HUES6 (cell line): ENCODE data around the gene SLX4IP.

Experiments used
- H3K27ac ChIP-seq: 2 replicates; pipeline ENCODE4 v1.7.0; 2013; ENCODE audit warnings: low read depth, mild to moderate bottlenecking, low read length, inconsistent platforms
- H3K27me3 ChIP-seq: 2 replicates; pipeline ENCODE4 v1.6.1; 2013; ENCODE audit warnings: low read length; ENCODE audit not compliant: control insufficient read depth, insufficient read depth
- H3K36me3 ChIP-seq: 2 replicates; pipeline ENCODE4 v1.6.1; 2013; ENCODE audit warnings: low read length; ENCODE audit not compliant: control insufficient read depth, insufficient read depth
- H3K4me1 ChIP-seq: 2 replicates; pipeline ENCODE4 v1.6.1; 2013; ENCODE audit warnings: low read length; ENCODE audit not compliant: control insufficient read depth, insufficient read depth
- H3K4me3 ChIP-seq: 2 replicates; pipeline ENCODE4 v1.5.1; 2013; ENCODE audit warnings: low read depth, low read length
- H3K9ac ChIP-seq: one replicate; pipeline ENCODE4 v1.6.1; 2013; ENCODE audit warnings: mild to moderate bottlenecking, low read length
- H3K9me3 ChIP-seq: 2 replicates; pipeline ENCODE4 v1.6.1; 2013; ENCODE audit warnings: low read depth, low read length; ENCODE audit not compliant: control insufficient read depth, insufficient read depth

Gene SLX4IP

DNA sequence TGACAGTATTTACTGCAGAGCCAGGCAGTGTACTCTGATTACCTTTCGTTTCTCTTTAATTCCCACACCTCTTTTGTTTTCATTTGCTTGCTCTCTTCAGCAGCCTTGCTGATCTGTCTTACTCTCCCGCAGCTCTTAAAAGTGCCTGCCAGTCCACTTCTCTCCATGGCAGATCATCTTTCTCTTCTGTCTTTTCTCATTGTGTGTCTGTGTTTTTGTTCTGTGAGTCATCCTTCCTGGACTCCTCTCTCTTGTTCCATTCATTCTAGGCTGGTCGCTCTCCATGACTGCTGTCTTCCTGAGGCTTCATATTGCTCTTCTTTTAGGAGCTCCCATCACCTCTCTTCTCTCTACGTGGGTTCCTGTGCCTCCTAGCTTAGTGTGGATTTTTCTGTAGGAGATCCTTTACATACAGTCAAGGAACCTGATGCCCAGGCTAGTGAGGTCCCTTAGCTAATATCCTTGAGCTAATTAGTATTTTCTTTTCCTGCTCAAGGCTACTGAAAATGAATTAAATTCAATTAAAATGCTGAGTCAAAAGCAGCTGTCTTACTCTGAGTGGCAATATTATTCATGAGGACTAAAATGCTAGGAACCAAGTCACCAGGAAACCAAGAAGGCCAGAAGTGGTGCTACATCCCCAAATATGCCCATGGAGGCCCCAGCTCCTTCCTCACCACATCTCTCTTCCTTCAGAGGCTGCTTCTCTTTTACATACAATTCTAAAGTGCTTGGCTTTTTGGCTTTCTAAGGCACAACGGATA, 86.1 kb downstream of the SLX4IP start:
- peaks cover 47% of the 10 kb centered on the region for H3K4me1 ChIP-seq
- no peak overlapping the region for H3K9ac ChIP-seq
- no peaks in the 10 kb centered on the region for H3K9me3 ChIP-seq
- no peaks in the 10 kb centered on the region for H3K36me3 ChIP-seq
- H3K27me3 ChIP-seq = no peaks in the 10 kb centered on the region
- H3K27ac ChIP-seq = no peak overlapping the region
- no peak overlapping the region for H3K4me3 ChIP-seq

DNA sequence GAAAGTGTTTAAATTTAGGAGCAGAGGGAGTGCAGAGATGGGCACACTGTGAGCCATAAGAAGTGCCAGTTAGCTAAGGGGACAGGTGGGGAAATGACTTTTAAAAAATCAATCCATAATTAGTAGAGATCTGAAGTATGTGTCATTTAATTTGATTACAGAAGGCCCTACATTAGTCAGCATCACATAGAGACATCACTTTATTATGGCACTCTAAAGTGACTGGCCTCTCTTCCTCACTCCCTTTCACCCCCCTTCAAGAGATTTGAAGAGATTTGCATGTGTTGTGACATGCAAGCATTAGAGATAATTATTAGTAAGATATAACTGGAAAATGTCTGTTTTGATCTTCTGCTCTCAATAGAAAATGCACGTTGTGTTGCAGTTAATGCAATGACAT, 86.7 kb downstream of the SLX4IP start:
- Histone ChIP-seq H3K4me3 (no peak overlapping the region), H3K36me3 (no peaks in the 10 kb centered on the region), H3K9ac (no peak overlapping the region), H3K9me3 (no peaks in the 10 kb centered on the region), H3K4me1 (peaks cover 47% of the 10 kb centered on the region), H3K27ac (no peak overlapping the region), H3K27me3 (no peaks in the 10 kb centered on the region)

DNA sequence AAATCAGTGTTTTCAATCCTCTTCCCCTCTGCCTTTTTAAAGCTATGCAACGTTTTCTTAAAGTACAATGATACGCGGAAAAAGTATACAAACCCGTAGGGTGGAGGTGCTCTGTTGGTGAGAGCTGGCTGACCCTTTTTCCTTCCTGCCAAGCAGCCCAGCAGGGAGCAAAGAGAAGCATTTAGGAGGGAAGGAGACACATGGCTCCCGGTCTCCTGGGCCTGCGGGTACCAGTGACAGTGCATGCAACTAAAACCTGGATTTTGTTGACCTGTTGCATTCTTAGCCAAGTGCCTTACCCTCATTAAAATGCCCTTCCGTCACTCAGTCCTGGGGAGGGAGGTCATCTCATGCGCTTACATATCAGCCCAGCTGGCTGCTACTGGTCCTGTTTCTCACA, 87.2 kb downstream of the SLX4IP start:
- peaks cover 47% of the 10 kb centered on the region for H3K4me1 ChIP-seq
- H3K27me3 ChIP-seq = no peaks in the 10 kb centered on the region
- no peaks in the 10 kb centered on the region for H3K9me3 ChIP-seq
- no peak overlapping the region for H3K4me3 ChIP-seq
- no peak overlapping the region for H3K9ac ChIP-seq
- H3K36me3 ChIP-seq = no peaks in the 10 kb centered on the region
- H3K27ac ChIP-seq = no peak overlapping the region

DNA sequence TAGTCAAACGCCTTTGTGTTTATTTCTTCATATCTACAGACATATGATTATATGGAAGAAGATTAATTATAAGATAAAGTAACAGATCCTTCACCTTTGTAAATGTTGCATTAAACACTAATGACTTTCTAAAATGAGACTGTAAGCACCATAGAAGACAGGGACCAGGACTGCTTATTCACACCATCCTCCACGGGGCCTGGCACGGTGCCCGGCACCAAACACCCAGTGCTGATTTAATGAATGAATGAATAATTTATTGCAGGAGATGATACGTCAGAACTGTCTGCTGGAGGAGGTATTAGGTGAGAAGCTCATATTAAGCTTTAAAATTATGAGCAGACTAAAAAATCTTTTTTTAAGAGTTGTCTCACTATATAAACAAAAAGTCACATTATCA, 88.3 kb downstream of the SLX4IP start:
- no peak overlapping the region for H3K4me3 ChIP-seq
- no peak overlapping the region for H3K27ac ChIP-seq
- peaks cover 47% of the 10 kb centered on the region for H3K4me1 ChIP-seq

DNA sequence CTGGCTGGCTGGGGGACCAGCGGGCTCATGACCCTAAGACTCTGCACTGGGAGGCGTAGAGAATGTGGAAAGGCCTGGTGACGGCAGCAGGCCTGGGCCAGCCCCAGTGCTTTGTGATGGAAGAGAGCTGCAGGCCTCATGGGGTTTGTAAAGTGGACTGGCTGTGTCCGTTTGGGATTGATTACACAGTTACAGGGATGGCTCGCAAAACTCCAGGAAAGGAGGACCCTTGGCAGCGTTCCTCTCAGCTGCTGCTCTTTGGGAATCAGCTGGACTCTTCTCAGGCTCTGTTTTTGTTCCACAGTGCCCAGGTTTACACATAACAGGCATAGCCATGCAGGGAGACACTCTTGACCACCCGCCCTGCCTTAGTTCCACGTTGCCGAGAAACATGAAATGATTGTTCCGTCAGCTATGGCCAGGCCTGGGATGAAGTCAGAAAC, 89.0 kb downstream of the SLX4IP start:
- H3K27ac ChIP-seq = no peak overlapping the region
- no peaks in the 10 kb centered on the region for H3K36me3 ChIP-seq
- no peak overlapping the region for H3K4me3 ChIP-seq
- no peak overlapping the region for H3K9ac ChIP-seq
- peaks cover 47% of the 10 kb centered on the region for H3K4me1 ChIP-seq
- H3K27me3 ChIP-seq = no peaks in the 10 kb centered on the region
- H3K9me3 ChIP-seq = no peaks in the 10 kb centered on the region

More for the DNA sequence above, 88.3 kb downstream of the SLX4IP start:
- no peaks in the 10 kb centered on the region for H3K36me3 ChIP-seq
- no peaks in the 10 kb centered on the region for H3K27me3 ChIP-seq
- H3K9me3 ChIP-seq = no peaks in the 10 kb centered on the region
- no peak overlapping the region for H3K9ac ChIP-seq

DNA sequence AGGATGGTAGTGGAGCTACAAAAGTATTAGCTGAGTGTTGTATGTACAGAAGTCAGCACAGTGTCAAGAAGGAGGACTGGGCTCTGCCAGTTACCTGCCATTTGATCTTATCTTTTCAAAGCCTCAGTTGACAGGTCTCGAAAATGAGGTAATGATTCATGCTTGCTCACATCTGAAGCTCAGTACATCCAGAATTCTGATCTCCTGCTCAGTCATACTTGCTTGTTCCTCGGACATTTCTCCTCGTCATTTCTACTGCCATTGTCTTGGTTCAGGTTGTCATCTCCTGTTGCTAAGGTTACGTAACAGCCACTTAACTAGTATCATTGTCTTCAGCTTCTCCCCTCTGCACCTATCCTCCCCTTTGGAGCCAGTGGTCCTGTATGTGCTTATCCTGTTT, 89.5 kb downstream of the SLX4IP start:
- peaks cover 47% of the 10 kb centered on the region for H3K4me1 ChIP-seq
- no peaks in the 10 kb centered on the region for H3K27me3 ChIP-seq
- H3K27ac ChIP-seq = no peak overlapping the region
- no peaks in the 10 kb centered on the region for H3K9me3 ChIP-seq
- H3K36me3 ChIP-seq = no peaks in the 10 kb centered on the region
- no peak overlapping the region for H3K4me3 ChIP-seq
- no peak overlapping the region for H3K9ac ChIP-seq

DNA sequence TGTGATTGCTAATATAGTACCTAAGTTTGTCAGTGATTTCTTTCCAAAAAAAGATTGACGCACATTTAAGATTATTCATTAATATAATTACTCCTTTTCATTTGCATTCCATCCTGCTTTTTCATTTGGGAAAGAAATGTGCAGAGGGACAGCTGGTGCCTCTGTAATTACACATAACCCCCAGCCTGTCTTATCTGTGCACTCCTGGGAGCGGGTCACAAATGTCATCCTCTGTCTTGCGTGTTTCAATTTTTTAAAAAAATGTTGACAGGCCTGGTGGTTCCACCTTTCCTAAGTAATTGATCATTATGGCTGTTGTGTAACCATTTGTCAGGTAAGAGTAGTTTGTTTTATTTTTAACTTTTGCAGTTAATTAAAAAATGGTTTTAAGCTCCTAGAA, 92.7 kb downstream of the SLX4IP start:
- peaks cover 25% of the 10 kb centered on the region for H3K4me1 ChIP-seq
- no peak overlapping the region for H3K9ac ChIP-seq
- H3K9me3 ChIP-seq = no peaks in the 10 kb centered on the region
- no peaks in the 10 kb centered on the region for H3K36me3 ChIP-seq
- H3K27me3 ChIP-seq = no peaks in the 10 kb centered on the region
- H3K4me3 ChIP-seq = no peak overlapping the region
- no peak overlapping the region for H3K27ac ChIP-seq

DNA sequence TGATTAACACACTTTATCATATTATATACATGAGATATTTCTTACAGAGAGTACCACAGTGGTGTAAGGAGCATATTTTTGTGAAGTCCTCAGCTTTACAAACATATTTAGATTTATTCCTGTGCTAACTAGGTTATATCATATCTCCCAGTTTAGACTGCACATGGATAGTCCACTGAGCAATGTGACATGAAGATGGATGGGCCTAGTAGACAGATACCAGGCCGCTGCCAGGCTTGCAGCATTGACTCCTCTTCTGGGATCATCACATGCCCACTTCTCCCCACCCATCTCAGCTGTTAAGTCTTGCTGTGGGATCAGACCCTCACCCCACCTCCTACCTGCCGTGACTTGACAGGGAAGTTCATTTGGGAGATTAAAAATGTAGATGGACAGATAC, 95.8 kb downstream of the SLX4IP start:
- Histone ChIP-seq H3K4me1 (peaks cover 6% of the 10 kb centered on the region), H3K27ac (no peak overlapping the region), H3K9ac (no peak overlapping the region), H3K4me3 (no peak overlapping the region), H3K36me3 (no peaks in the 10 kb centered on the region), H3K27me3 (no peaks in the 10 kb centered on the region), H3K9me3 (no peaks in the 10 kb centered on the region)

DNA sequence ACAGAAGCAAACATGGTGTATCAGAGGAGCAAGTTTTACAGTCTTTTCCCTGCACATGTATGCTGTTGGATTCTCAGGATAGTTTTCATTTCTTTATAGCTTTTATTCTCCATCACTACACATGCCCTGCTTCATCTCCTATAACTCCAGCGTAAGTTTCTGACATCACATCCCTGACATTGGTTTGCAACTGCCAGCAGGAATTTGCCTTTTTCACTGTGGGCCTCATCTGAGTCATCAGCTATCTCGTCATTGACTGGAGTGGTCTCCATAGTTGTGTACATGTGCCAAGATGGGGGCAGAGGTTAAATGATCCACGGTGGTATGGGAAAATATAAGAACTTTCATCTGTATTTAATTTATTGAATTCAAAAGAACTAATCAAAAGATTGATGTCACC, 96.7 kb downstream of the SLX4IP start:
- Histone ChIP-seq H3K36me3 (no peaks in the 10 kb centered on the region), H3K4me1 (peaks cover 4% of the 10 kb centered on the region; the same call in 1 of the 2 replicates), H3K9ac (no peak overlapping the region), H3K27ac (no peak overlapping the region), H3K4me3 (no peak overlapping the region), H3K9me3 (no peaks in the 10 kb centered on the region), H3K27me3 (no peaks in the 10 kb centered on the region)

DNA sequence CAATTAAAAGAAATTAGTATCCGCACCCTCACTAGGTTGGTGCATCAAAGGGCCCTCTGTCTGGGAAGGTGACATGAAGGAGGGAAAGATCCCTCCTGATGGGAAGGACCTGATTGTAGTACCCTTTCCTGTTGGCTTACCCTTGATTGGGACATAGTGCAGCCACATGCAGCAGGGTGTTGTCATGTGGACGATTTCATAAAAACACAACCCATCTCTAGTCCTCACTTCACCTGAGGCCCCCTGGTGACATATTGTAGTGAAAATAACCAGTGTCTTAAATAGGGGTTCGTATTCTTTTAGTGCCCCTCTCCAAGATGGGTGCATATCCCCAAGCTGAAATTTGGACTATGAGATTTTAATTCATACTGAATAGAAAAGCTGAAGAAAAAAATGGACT, 97.3 kb downstream of the SLX4IP start:
- no peak overlapping the region for H3K9ac ChIP-seq
- no peak overlapping the region for H3K4me3 ChIP-seq

DNA sequence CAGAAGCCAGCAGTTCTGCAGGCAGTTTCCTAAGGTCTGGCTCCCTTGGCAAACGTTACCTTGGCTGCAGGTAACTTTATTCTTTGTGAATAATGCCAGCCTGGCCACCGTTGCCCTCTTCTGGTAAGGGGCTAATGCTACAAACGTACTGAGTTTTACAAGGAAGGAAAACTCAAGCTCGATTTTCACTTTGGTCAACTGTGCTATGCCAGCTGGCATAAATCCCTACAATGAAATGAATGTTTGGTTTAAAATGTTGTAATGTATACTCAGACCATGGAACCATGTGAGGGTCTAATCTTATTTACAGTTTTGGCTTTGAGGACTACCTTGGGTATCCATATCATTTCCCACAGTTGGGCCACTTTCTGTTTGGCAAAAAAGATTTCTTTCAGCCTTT, 101.4 kb downstream of the SLX4IP start:
- no peaks in the 10 kb centered on the region for H3K27me3 ChIP-seq
- H3K9ac ChIP-seq = no peak overlapping the region
- H3K4me1 ChIP-seq = peaks cover 22% of the 10 kb centered on the region
- H3K9me3 ChIP-seq = no peaks in the 10 kb centered on the region
- no peaks in the 10 kb centered on the region for H3K36me3 ChIP-seq
- H3K27ac ChIP-seq = no peak overlapping the region
- H3K4me3 ChIP-seq = no peak overlapping the region

More for the DNA sequence above, 97.3 kb downstream of the SLX4IP start:
- Histone ChIP-seq H3K27ac (no peak overlapping the region), H3K36me3 (no peaks in the 10 kb centered on the region), H3K27me3 (no peaks in the 10 kb centered on the region), H3K9me3 (no peaks in the 10 kb centered on the region), H3K4me1 (peaks cover 4% of the 10 kb centered on the region; the same call in 1 of the 2 replicates)
